GM19043 (cell line): Measurements from ENCODE around the gene ABO.
"Not testable (repeated sequence)": the region's sequence is repeated elsewhere in the genome, so short reads cannot be mapped to it uniquely, and the experiment has no call there.

Experiments used
- ATAC-seq: cut with Tn5 transposase; IDR thresholded peaks from one replicate; pipeline ENCODE4 v1.9.1; 2021; ENCODE audit warnings: low read depth; ENCODE audit not compliant: unreplicated experiment

ABO gene

GRCh38 chr9:133207021-133207531, 67.9 kb downstream of the ABO start:
- no peak for ATAC-seq

GRCh38 chr9:133205996-133206931, 68.7 kb downstream of the ABO start:
- ATAC-seq = no peak

DNA sequence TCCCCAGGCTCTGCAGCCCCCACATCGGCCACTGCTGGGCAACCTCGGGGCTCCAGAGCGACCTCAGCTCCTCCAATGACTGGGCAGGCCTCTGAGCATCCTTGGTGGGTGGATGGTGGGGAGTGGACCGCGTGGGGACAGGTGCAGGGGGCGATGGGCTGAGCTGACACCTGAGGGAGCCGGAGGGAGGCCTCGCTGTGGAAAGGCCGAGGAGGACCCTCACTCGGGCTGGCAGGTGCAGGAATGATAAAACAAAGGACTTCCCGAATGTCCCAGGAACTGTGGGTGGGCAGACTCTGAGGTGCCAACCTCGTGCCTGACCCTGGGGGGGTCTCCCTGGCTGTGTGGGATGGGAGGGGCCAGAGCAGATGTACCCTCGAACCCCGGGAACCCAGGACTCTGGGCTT, 69.5 kb downstream of the ABO start:
- not testable (repeated sequence) for ATAC-seq
